ENCODE results near the gene ARHGAP10.
"Not testable (repeated sequence)": the region's sequence is repeated elsewhere in the genome, so short reads cannot be mapped to it uniquely, and the experiment has no call there.

Gene ARHGAP10

DNA sequence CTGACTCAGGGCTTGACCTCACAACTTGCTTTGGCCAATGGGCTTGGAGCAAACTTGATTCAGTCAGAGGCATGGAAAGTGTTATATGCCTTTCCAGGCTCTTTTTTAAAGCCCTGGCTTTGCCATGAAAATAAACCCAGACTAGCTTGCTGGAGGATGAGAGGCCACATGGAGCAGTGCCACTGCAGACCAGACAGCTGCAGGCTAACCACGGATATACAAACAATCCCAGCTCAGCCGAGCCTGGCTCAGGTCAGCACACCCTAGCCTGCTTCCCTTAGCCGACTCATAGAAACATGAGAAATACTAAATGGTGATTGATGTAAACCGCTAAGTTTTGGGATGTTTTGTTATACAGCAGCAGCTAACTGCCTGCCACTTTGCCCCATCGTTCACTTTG is 345.1 kb downstream of the ARHGAP10 start:
- ATAC-seq (ENCODE audit: low read depth) (no peak), DNase-seq (ENCODE audit: low spot score in 2 of 2) (no peak)
- Mint-ChIP-seq H3K36me3 (peaks cover 36% of the 10 kb centered on the region), H3K9me3 (peaks cover 15% of the 10 kb centered on the region), H3K27ac (no peak overlapping the region), H3K4me3 (no peak overlapping the region), H3K4me1 (no peaks in the 10 kb centered on the region), H3K27me3 (no peaks in the 10 kb centered on the region)

DNA sequence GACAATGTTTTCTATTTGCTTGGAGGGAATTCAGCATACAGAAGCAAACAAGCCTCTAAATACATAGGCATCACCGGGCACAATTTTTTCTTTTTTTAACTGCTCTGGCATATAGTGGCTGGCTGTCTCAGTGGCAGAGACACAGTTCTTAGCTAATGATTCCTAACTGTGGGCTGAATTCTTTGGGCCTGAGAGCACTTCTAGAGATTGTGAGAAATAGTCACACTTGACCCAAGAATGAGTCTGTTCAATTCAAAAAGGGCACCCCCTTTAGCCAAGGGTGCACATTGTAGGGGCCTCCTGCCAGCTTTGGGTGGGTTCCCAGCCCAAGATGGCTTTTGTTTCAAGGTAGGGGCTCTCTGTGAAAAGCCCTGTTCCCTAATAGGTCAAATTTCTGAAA is 345.7 kb downstream of the ARHGAP10 start:
- no peak overlapping the region for H3K4me3 Mint-ChIP-seq

DNA sequence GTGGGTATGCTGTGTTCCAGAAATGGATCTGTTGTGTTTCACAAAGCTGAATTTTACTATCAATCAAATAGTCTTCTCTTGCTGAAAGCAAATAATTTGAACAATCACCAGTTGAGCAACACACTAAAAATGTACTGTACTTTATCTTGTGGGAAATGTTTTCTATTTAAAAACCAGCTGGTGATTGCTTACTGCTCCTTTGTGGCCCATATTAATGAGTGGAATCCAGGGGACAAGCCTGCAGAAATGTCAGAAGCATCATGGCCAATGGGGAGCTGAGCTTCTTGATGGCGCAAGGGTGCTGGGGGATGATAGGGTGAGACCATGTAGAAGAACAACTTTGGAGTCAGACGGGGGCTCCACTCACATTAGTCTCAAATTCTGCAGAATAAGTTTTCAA is 346.2 kb downstream of the ARHGAP10 start:
- Mint-ChIP-seq H3K4me3 (no peak overlapping the region), H3K4me1 (no peaks in the 10 kb centered on the region), H3K27ac (no peak overlapping the region), H3K27me3 (no peaks in the 10 kb centered on the region), H3K36me3 (peaks cover 36% of the 10 kb centered on the region), H3K9me3 (peaks cover 15% of the 10 kb centered on the region)
- DNase-seq (ENCODE audit: low spot score in 2 of 2): no peak
- no peak for ATAC-seq (ENCODE audit: low read depth)

More for the DNA sequence above, 345.7 kb downstream of the ARHGAP10 start:
- no peak for ATAC-seq (ENCODE audit: low read depth)
- Mint-ChIP-seq H3K4me1 (no peaks in the 10 kb centered on the region), H3K36me3 (peaks cover 36% of the 10 kb centered on the region), H3K27me3 (no peaks in the 10 kb centered on the region), H3K9me3 (peaks cover 15% of the 10 kb centered on the region), H3K27ac (no peak overlapping the region)
- no peak for DNase-seq (ENCODE audit: low spot score in 2 of 2)

DNA sequence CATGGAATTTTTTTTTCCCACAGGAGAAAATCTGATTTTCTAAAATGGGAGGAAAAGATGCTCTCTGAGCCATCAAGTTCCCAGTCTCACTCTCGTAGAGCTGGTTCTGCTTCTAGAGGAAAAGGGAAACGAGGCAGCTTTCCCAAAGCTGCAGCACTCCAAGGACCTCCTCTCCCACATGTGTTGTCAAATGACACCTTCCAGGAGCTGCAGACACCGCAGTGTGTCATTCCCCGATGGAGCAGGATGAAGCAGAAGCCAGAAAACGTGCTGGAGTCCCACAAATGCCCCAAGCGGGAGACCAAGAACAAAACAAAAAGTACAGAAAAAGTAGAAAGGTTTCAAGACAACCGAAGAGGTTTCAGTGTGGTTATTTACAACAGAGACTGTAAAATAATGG is 348.1 kb downstream of the ARHGAP10 start:
- Mint-ChIP-seq H3K4me3 (no peak overlapping the region), H3K27me3 (no peaks in the 10 kb centered on the region), H3K36me3 (peaks cover 41% of the 10 kb centered on the region), H3K9me3 (peaks cover 12% of the 10 kb centered on the region), H3K4me1 (no peaks in the 10 kb centered on the region), H3K27ac (no peak overlapping the region)
- ATAC-seq (ENCODE audit: low read depth): no peak
- DNase-seq (ENCODE audit: low spot score in 2 of 2): no peak

DNA sequence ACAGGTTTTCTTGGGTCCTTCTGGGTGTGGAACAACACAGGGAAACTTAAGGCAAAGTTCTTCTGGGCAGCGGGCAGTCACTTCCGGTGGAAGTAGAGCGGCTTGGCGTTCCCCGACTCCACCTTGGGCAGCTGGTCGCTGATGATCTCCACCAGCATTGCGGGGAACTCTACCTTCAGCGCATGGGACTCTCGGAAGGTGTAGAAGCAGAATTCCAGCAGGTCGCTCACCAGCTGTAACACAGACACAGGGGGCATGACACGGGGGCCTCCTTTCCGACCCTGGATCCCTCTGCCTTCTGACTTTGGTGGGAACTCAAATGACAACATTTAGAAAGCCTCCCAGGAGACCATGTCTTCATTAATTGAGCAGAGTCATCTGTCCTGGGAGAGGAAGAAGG is 349.4 kb downstream of the ARHGAP10 start:
- ATAC-seq (ENCODE audit: low read depth): no peak
- no peak overlapping the region for H3K4me3 Mint-ChIP-seq
- no peak for DNase-seq (ENCODE audit: low spot score in 2 of 2)
- no peaks in the 10 kb centered on the region for H3K27me3 Mint-ChIP-seq
- no peak overlapping the region for H3K27ac Mint-ChIP-seq
- peaks cover 33% of the 10 kb centered on the region for H3K36me3 Mint-ChIP-seq
- no peaks in the 10 kb centered on the region for H3K4me1 Mint-ChIP-seq
- peaks cover 4% of the 10 kb centered on the region for H3K9me3 Mint-ChIP-seq

DNA sequence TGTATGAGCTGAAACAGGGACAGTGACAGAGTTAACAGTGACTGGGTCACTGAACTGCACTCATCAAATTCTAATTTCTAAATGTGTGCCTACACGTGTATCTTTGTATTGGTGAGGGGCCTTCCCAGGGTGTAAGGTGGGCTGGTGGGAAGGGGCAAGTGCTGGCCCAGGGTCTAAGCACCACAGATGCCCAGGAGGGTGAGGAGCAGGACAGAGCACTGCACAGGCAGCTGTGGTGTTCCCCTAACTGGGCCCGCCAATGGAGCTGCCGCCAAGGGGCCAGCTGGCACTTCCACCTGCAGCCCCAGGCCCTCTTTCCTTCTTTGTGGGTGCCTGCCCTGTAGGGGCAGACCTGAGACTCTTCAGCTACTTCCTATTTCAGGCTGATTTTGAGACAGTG is 349.9 kb downstream of the ARHGAP10 start:
- DNase-seq (ENCODE audit: low spot score in 2 of 2) (no peak), ATAC-seq (ENCODE audit: low read depth) (no peak)
- Mint-ChIP-seq H3K4me3 (no peak overlapping the region), H3K27ac (no peak overlapping the region), H3K36me3 (peaks cover 33% of the 10 kb centered on the region), H3K4me1 (peaks cover 2% of the 10 kb centered on the region), H3K27me3 (no peaks in the 10 kb centered on the region), H3K9me3 (peaks cover 4% of the 10 kb centered on the region)

DNA sequence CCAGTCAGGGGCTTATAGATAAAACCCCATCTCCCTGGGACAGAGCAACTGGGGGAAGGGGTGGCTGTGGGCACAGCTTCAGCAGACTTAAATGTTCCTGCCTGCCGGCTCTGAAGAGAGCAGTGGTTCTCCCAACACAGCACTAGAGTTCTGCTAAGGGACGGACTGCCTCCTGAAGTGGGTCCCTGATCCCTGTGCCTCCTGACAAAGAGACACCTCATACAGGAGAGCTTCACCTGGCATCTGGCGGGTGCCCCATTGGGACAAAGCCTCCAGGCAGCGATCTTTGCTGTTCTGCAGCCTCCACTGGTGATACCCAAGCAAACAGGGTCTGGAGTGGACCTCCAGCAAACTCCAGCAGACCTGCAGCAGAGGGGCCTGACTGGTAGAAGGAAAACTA is 351.2 kb downstream of the ARHGAP10 start:
- not testable (repeated sequence) for H3K27ac Mint-ChIP-seq; H3K9me3 Mint-ChIP-seq; H3K27me3 Mint-ChIP-seq; H3K4me3 Mint-ChIP-seq; ATAC-seq (ENCODE audit: low read depth); H3K4me1 Mint-ChIP-seq; DNase-seq (ENCODE audit: low spot score in 2 of 2)
- H3K36me3 Mint-ChIP-seq: peaks cover 32% of the 10 kb centered on the region

DNA sequence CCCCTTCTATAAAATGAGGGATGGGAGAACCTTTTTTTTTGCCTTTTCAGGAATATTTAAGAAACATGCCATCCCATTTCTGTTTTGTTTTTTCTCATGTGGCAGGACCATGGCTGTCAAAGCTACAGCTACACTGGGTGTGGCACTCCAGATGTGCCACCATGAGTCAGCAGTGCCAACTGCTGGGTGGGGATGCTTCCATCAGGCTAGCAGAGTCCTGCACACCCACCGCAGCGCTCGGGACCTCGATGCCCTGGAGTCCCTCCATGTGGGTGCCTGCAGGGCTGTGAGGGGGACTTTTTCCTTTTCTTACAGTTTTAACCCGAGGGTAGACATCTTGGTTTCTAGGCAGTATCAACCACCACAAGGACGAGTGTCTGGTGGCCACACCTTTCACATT is 357.7 kb downstream of the ARHGAP10 start:
- H3K4me1 Mint-ChIP-seq: peaks cover 8% of the 10 kb centered on the region
- no peak overlapping the region for H3K27ac Mint-ChIP-seq

DNA sequence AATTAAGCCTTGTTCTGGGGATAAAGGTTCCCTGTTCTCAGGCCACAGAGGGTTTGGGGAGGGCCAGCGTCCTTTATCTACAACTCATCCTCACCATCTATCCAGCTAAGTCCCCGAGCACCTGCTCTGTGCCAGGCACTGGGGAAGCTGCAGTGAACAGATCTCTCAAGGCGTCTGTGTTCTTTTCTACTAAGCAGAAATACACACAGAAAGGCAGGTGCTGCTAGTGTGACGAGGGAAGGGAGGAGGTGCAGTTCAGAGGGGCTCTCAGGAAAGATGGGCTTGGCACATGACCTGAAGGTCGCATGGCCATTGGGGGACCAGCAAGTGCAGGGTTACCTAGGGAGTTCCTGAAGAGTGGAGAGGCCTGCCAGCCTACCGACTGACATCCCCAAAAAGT is 358.1 kb downstream of the ARHGAP10 start:
- no peak for ATAC-seq (ENCODE audit: low read depth)
- Mint-ChIP-seq H3K27ac (no peak overlapping the region), H3K4me1 (peaks cover 8% of the 10 kb centered on the region), H3K9me3 (no peaks in the 10 kb centered on the region), H3K27me3 (no peaks in the 10 kb centered on the region), H3K36me3 (peaks cover 17% of the 10 kb centered on the region), H3K4me3 (no peak overlapping the region)
- DNase-seq (ENCODE audit: low spot score in 2 of 2): no peak

More for the DNA sequence above, 357.7 kb downstream of the ARHGAP10 start:
- Mint-ChIP-seq H3K4me3 (no peak overlapping the region), H3K9me3 (no peaks in the 10 kb centered on the region), H3K27me3 (no peaks in the 10 kb centered on the region), H3K36me3 (peaks cover 18% of the 10 kb centered on the region)
- DNase-seq (ENCODE audit: low spot score in 2 of 2) (no peak), ATAC-seq (ENCODE audit: low read depth) (no peak)

DNA sequence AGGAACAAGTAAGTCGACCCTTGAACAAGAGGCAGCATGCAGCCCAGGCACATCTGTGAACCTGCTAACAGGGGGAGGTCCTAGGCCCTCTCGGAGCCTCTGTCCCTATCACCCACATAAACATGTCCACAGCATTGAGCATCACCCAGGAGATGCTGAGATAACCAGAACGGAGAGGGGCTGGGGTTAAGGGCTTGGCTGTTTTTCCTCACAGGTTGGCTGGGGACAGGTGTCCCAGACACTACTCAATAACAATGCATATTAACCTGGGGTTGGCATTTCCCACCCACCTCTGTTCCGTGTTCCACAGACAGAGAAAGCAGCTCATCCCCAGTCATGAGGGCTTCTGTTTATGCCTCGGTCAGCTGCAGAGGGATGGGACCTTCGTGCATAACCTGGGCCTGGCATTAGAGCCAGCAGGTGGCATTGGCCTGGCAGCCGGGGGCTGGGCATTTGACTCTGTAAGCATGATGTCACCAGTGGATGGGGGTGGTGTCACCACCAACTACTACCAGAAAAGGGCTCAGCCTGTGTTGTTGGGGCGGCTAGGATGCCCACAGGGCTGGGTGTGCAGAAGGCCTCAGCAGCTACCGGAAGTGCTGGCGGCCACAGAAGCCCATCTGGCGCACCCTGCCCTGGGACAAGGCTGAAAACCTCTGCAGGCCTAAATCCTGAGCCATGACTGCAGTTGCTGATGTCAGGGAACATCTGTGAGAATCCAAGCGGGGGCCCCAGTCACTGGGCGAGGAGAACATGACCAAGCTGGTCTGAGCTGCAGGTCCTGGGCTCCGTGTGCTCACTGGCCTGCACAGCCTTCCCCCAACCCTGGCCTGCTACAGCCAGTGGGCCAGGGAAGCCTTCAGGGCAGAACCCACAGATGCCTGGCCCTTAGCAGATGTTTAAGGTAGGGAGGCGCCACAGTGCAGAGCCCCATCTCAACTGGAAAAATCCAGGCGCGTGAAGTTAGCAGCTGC is 358.9 kb downstream of the ARHGAP10 start:
- H3K27ac Mint-ChIP-seq: no peak overlapping the region
- peaks cover 8% of the 10 kb centered on the region for H3K4me1 Mint-ChIP-seq
- H3K4me3 Mint-ChIP-seq: no peak overlapping the region
- DNase-seq (ENCODE audit: low spot score in 2 of 2) (no peak), ATAC-seq (ENCODE audit: low read depth) (no peak)
- H3K36me3 Mint-ChIP-seq: peaks cover 16% of the 10 kb centered on the region
- H3K27me3 Mint-ChIP-seq: no peaks in the 10 kb centered on the region
- H3K9me3 Mint-ChIP-seq: no peaks in the 10 kb centered on the region

DNA sequence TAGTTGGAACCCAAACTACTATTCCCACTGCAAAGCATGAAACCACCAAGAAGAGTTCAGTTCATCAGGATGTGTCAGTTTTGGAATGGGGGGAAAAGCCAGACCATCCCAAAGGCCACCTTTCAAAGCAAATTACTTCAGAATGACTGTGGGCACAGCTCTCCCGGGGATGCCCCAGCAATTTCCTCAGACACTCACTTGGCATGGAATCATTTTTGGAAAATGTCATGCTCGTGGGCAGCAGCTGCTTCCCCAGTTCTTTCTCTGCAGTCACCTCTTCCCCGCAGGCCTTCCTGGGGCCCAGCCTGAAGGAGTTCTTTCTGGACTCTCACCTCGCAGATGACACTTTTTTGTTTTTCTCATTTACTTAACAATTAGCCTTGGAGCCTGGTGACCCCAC is 360.0 kb downstream of the ARHGAP10 start:
- Mint-ChIP-seq H3K27ac (no peak overlapping the region), H3K9me3 (no peaks in the 10 kb centered on the region), H3K27me3 (no peaks in the 10 kb centered on the region), H3K4me1 (peaks cover 4% of the 10 kb centered on the region), H3K36me3 (peaks cover 20% of the 10 kb centered on the region), H3K4me3 (no peak overlapping the region)
- no peak for DNase-seq (ENCODE audit: low spot score in 2 of 2)
- no peak for ATAC-seq (ENCODE audit: low read depth)

DNA sequence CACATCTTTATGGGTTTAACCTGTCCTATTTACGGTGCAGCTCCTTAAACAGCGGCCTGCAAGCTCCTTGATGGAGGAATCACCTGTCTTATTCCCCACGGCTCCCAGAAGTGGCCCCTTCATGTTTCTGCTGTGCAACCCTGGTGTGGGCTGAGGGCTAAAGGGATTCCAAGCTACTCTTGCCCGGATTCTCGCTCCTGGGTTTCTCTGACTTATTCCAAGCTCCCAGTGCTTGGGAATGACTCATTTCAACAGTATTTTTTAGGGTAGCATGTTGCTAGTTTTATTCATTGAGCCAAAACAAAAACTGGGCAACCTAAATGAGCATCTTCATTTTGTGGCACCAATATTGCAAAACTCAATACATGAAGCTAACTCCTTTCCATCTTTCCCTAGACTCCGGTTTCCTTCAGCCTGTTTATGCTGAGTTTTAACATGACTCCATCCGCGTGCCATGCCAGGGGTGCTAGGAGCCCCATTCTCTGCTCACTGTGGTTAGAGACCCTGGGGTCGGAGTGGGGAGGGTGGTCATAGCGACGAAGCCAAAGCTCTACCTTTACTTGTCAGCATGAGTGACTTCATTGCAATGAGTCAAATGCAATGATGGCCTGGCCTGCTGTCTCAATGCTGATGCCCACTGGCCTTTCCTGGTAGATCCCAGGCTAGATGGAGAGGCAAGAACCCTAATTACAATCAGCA is 360.6 kb downstream of the ARHGAP10 start:
- Mint-ChIP-seq H3K27me3 (no peaks in the 10 kb centered on the region), H3K9me3 (no peaks in the 10 kb centered on the region), H3K4me1 (peaks cover 2% of the 10 kb centered on the region), H3K4me3 (no peak overlapping the region), H3K27ac (no peak overlapping the region), H3K36me3 (peaks cover 20% of the 10 kb centered on the region)
- ATAC-seq (ENCODE audit: low read depth) (no peak), DNase-seq (ENCODE audit: low spot score in 2 of 2) (no peak)

DNA sequence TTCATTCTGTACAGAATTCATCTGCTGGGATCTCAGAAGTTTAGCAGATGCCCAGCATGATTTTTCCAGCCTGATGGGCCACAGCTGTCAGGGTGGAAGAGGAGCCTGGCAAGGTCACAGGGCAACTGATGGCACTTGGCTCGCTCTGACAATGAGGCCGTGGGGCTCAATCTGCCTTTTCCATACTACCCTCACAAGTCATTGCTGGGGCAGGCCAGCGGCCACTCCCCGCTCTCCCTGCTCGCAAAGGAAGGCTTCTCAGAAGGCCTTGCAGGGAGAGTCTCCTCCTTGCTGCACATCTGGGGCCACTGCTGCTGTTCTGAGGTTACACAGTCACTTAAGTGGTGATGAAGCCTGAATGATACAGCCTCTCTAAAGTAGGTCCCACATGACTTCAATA is 361.2 kb downstream of the ARHGAP10 start:
- ATAC-seq (ENCODE audit: low read depth) (no peak), DNase-seq (ENCODE audit: low spot score in 2 of 2) (no peak)
- no peaks in the 10 kb centered on the region for H3K9me3 Mint-ChIP-seq
- no peak overlapping the region for H3K4me3 Mint-ChIP-seq
- peaks cover 22% of the 10 kb centered on the region for H3K36me3 Mint-ChIP-seq
- no peak overlapping the region for H3K27ac Mint-ChIP-seq
- H3K27me3 Mint-ChIP-seq: no peaks in the 10 kb centered on the region
- no peaks in the 10 kb centered on the region for H3K4me1 Mint-ChIP-seq

DNA sequence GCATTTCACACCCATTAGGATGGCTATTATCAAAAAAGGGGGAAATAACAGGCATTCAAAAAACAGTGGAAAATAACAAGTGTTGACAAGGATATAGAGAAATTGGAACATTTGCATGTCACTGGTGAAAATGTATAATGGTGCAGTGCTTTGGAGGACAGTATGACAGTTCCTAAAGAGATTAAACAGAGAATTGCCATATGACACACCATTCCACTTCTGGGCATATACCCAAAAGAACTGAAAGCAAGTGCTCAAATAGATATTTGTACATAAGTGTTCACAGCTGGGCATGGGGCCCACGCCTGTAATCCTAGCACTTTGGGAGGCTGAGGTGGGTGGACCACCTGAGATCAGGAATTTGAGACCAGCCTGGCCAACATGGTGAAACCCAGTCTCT is 362.3 kb downstream of the ARHGAP10 start:
- no peak for DNase-seq (ENCODE audit: low spot score in 2 of 2)
- no peak for ATAC-seq (ENCODE audit: low read depth)
- Mint-ChIP-seq H3K27me3 (no peaks in the 10 kb centered on the region), H3K4me1 (no peaks in the 10 kb centered on the region), H3K4me3 (no peak overlapping the region), H3K9me3 (no peaks in the 10 kb centered on the region), H3K36me3 (peaks cover 22% of the 10 kb centered on the region), H3K27ac (no peak overlapping the region)
